GM12878 (cell line): ENCODE results near the gene SWI5. TPM values are rescaled to one million over a fixed set of nuclear protein-coding genes. Genes with fewer than 3 reads are reported as not detected.

Experiments used
- ATAC-seq: fragments of 200-7000 bp; cut with Tn5 transposase; 3 replicates; pipeline ENCODE4 v1.9.1; 2020; ENCODE audit warnings: mild to moderate bottlenecking, moderate library complexity
- BruUV-seq: library from RNA; stranded (reverse); fragments of 400-500 nt; replicated peaks from 2 replicates; lab custom pipeline; 2021; lab: Mats Ljungman, UMichigan
- CTCF ChIA-PET: fragments of 300-600 bp; sonication (Branson Sonifier 250); formaldehyde crosslinking; extraction: SDS; loops from one replicate; lab custom pipeline; 2021; ENCODE audit warnings: inconsistent platforms; lab: Yijun Ruan, JAX
- POLR2A ChIA-PET: fragments of 350-600 bp; formaldehyde crosslinking; extraction: SDS; loops from one replicate; lab custom pipeline; 2021; ENCODE audit warnings: inconsistent platforms; lab: Charles Lee
- RAD21 ChIA-PET: fragments of 300-600 bp; sonication (Branson Sonifier 250); formaldehyde crosslinking; loops from one replicate; lab custom pipeline; 2023; ENCODE audit warnings: antibody characterized with exemption; ENCODE audit not compliant: unreplicated experiment; lab: Charles Lee
- SMC1A ChIA-PET: fragments of 300-600 bp; sonication (Branson Sonifier 250); formaldehyde crosslinking; loops from one replicate; lab custom pipeline; 2023; ENCODE audit not compliant: unreplicated experiment, uncharacterized antibody; lab: Charles Lee
- DNase-seq: peaks from one replicate; pipeline ENCODE4 v3.0.0-alpha.2; 2011; ENCODE audit warnings: low read depth, low spot score
- FAIRE-seq: peaks from 3 replicates; lab custom pipeline; 2011; peaks lifted over from hg19 to GRCh38; lab: Jason Lieb, UNC
- H2AFZ ChIP-seq: 2 replicates; pipeline ENCODE4 v1.6.0; 2011; ENCODE audit warnings: low read depth, low read length, control low read depth; ENCODE audit not compliant: control insufficient read depth
- H3K27ac ChIP-seq: 2 replicates; pipeline ENCODE4 v1.5.1; 2011; ENCODE audit warnings: control low read depth; ENCODE audit not compliant: control insufficient read depth, insufficient read depth
- H3K27me3 ChIP-seq, 2 experiments: replicated peaks in 1 of 2; 2 replicates each; pipeline versions ENCODE4 v1.6.0 to v1.6.1; 2011; ENCODE audit warnings: low read length in 1 of 2; ENCODE audit not compliant: control insufficient read depth in 2 of 2, insufficient read depth in 2 of 2
- H3K36me3 ChIP-seq, 2 experiments: 2 replicates each; pipeline ENCODE4 v1.5.1; 2011; ENCODE audit warnings: low read length in 1 of 2; ENCODE audit not compliant: control insufficient read depth in 2 of 2, insufficient read depth in 2 of 2
- H3K4me1 ChIP-seq: 2 replicates; pipeline ENCODE4 v1.6.1; 2011; ENCODE audit warnings: mild to moderate bottlenecking, low read length, moderate library complexity, mixed read lengths; ENCODE audit not compliant: control insufficient read depth, insufficient read depth
- H3K4me2 ChIP-seq: 2 replicates; pipeline ENCODE4 v1.6.0; 2011; ENCODE audit warnings: control low read depth; ENCODE audit not compliant: control insufficient read depth, insufficient read depth
- H3K4me3 ChIP-seq: fragments of 200-600 bp; sonication (generic); 2 replicates; pipeline ENCODE4 v1.5.1; 2016
- H3K79me2 ChIP-seq: 2 replicates; pipeline ENCODE4 v1.6.0; 2011; ENCODE audit warnings: low read length; ENCODE audit not compliant: control insufficient read depth, insufficient read depth
- H3K9ac ChIP-seq: 2 replicates; pipeline ENCODE4 v1.8.0; 2011; ENCODE audit warnings: low read length, control low read depth, mixed read lengths; ENCODE audit not compliant: control insufficient read depth, insufficient read depth
- H3K9me3 ChIP-seq: replicated peaks from 3 replicates; pipeline ENCODE4 v1.5.1; 2011; ENCODE audit warnings: mild to moderate bottlenecking, low read length; ENCODE audit not compliant: control insufficient read depth, insufficient read depth
- H4K20me1 ChIP-seq: 2 replicates; pipeline ENCODE4 v1.6.0; 2011; ENCODE audit not compliant: control insufficient read depth, insufficient read depth
- CHD4 ChIP-seq: fragments of 200-600 bp; sonication (generic); IDR thresholded peaks from 2 replicates; pipeline ENCODE4 v1.6.1; 2016; ENCODE audit warnings: mild to moderate bottlenecking
- EGR1 ChIP-seq, 2 experiments: IDR thresholded peaks; 1 replicate in 1 of 2; 2 replicates in 1 of 2; pipeline ENCODE4 v1.6.1; 2011 to 2012; ENCODE audit warnings: low read depth in 2 of 2, low read length in 2 of 2, borderline replicate concordance in 1 of 2, mild to moderate bottlenecking in 1 of 2, moderate library complexity in 1 of 2
- IKZF1 ChIP-seq: fragments of 450-650 bp; conservative IDR thresholded peaks from 2 replicates; pipeline ENCODE4 v1.6.1; 2017; ENCODE audit warnings: antibody characterized with exemption, mild to moderate bottlenecking
- NR2F1 ChIP-seq: fragments of 450-650 bp; conservative IDR thresholded peaks from 2 replicates; pipeline ENCODE4 v1.6.1; 2017; ENCODE audit warnings: mild to moderate bottlenecking
- NRF1 ChIP-seq: conservative IDR thresholded peaks from 2 replicates; pipeline ENCODE4 v1.6.1; 2011; ENCODE audit warnings: mild to moderate bottlenecking, low read depth, low read length, improper control_type of control experiment
- PML ChIP-seq: IDR thresholded peaks from 2 replicates; pipeline ENCODE4 v1.6.1; 2012; ENCODE audit warnings: low read length, inconsistent platforms
- SIN3A ChIP-seq: IDR thresholded peaks from 2 replicates; pipeline ENCODE4 v1.6.1; 2012; ENCODE audit warnings: low read depth, low read length, improper control_type of control experiment
- SP1 ChIP-seq: IDR thresholded peaks from one replicate; pipeline ENCODE4 v1.6.1; 2011; ENCODE audit warnings: low read depth, low read length
- WGBS: methylation state at CpG from one replicate; pipeline ENCODE4 v1.1.6; 2016; ENCODE audit warnings: low lambda C conversion rate; ENCODE audit not compliant: insufficient replicate concordance, insufficient coverage; ENCODE audit errors: missing lambda C conversion rate; 5-methylcytosine and 5-hydroxymethylcytosine counted together
- in situ Hi-C: fragments of 300-500 bp; cut with MboI; formaldehyde crosslinking; loops from 9 replicates; pipeline ENCODE4 v1.14.3; 2018; ENCODE audit warnings: mixed read lengths
- intact Hi-C: fragments of 100-400 bp; cut with micrococcal nuclease; formaldehyde crosslinking; loops from one replicate; pipeline ENCODE4 v1.14.2; 2022; ENCODE audit not compliant: unreplicated experiment
- polyA plus RNA-seq, 11 experiments: library from polyadenylated mRNA; depleted of rRNA in 4 of 11; unstranded in 6 of 11; stranded (reverse) in 5 of 11; fragments of >200 nt; fragmentation: Nextera tagmentation in 4 of 11; fragmentation: Illumina TruSeq in 1 of 11; extraction: Ambion mirVana in 4 of 11; extraction: Trizol in 1 of 11; gene quantifications; 1 replicate in 1 of 11; 2 replicates in 10 of 11; pipeline versions ENCODE4 v1.2.1 to v1.2.3, GENCODE V29; 2011 to 2016; ENCODE audit warnings: inconsistent platforms in 2 of 11, missing spikeins in 2 of 11, low read depth in 1 of 11
- total RNA-seq, 4 experiments: library from RNA; depleted of rRNA in 3 of 4; stranded (reverse); fragments of >200 nt in 3 of 4; fragmentation: Illumina TruSeq in 1 of 4; extraction: Trizol in 1 of 4; gene quantifications; 2 replicates each; pipeline versions ENCODE4 v1.2.1 to v1.2.3, GENCODE V29; 2013 to 2021
- TF ChIP-seq, protein P1 (sequence below): fragments of 450-650 bp; IDR thresholded peaks from 2 replicates; pipeline ENCODE4 v1.6.1; 2017; ENCODE audit warnings: antibody characterized with exemption, mild to moderate bottlenecking, moderate library complexity

SWI5 gene
- total and polyA plus RNA-seq, 10 of the 15 experiments (the other 5 are each of a cell fraction or from before 2014, with no cell fraction given) = 13.3 to 36.2 (median 18.1) TPM

DNA sequence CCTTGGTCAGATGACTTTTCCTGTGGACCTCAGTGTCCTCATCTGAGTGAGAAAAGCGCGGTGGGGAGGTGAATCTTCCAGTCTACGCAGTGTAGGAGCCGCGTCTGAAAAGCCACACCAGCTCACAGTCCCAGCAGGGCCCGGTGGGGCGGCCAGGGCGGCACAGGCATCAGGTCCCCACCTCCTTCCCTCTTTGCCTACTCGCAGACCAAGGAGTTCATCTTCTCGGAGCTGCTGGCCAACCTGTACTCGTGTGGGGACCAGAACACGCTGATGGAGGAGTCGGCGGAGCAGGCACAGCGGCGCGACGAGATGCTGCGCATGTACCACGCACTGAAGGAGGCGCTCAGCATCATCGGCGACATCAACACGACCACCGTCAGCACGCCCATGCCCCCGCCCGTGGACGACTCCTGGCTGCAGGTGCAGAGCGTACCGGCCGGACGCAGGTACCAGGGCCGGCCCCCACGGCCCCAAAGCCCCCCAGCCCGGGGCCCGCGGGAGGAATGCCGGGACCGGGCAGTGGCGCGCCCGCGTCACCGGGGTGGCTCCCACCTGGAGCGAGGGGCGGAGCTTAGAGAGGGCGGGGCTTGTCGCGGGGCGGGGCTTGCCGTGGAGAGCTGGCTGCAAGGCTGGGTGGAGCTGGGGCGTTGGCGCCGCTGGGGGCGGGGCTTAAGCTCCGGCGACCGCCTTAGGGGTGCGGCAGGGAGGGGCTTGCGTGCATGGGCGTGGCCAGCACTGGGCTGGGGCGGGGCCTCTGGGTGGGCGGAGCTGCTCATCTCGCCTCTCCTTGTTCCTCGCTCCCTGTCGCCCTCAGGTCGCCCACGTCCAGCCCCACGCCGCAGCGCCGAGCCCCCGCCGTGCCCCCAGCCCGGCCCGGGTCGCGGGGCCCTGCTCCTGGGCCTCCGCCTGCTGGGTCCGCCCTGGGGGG, 25.9 kb upstream of the SWI5 start:
- in situ Hi-C loops = no loop called here
- H2AFZ ChIP-seq = peak overlapping the region; percentile 41
- POLR2A ChIA-PET = interaction anchor here (0.7 to 1.4 kb wide), 3 partner anchors 16 to 28 kb away, joined by 3 read pairs; partner anchors contain the start of genes GOLGA2 and SWI5
- H3K4me1 ChIP-seq = no peaks in the 10 kb centered on the region
- H3K4me3 ChIP-seq = peak overlapping the region; percentile 64; the same call in 1 of the 2 replicates
- H3K9me3 ChIP-seq = no peaks in the 10 kb centered on the region
- CTCF ChIA-PET = interaction anchor here (0.7 to 1.8 kb wide), 5 partner anchors 9 to 91 kb away, joined by 3 to 9 read pairs (median 3); no protein-coding TSS in a partner anchor
- peaks cover 0 to 3% of the 10 kb centered on the region in 2 experiments; a peak in 2 of 4 replicates for H3K27me3 ChIP-seq
- no peaks in the 10 kb centered on the region for H4K20me1 ChIP-seq
- WGBS = 7% methylated on average over 66 of the region's 81 CpGs
- H3K79me2 ChIP-seq = no peaks in the 10 kb centered on the region
- no peaks in the 10 kb centered on the region for H3K36me3 ChIP-seq
- RAD21 ChIA-PET = no interaction called here
- peak; percentile 13; the same call in 1 of the 2 replicates for TF ChIP-seq IKZF1
- TF ChIP-seq SIN3A = no peak
- 0 out of 3 replicates have a peak, but pooled peaks of 1 of the 2 experiments have one; percentile 11 for TF ChIP-seq EGR1 (IDR thresholded peaks at IDR 0.05; ENCODE audit: borderline replicate concordance in 1 of 2, low read depth in 2 of 2, low read length in 2 of 2)
- TF ChIP-seq NRF1 = 0 out of 2 replicates have a peak, but pooled peaks have one; percentile 3
- TF ChIP-seq PML = no peak
- TF ChIP-seq, protein P1, sequence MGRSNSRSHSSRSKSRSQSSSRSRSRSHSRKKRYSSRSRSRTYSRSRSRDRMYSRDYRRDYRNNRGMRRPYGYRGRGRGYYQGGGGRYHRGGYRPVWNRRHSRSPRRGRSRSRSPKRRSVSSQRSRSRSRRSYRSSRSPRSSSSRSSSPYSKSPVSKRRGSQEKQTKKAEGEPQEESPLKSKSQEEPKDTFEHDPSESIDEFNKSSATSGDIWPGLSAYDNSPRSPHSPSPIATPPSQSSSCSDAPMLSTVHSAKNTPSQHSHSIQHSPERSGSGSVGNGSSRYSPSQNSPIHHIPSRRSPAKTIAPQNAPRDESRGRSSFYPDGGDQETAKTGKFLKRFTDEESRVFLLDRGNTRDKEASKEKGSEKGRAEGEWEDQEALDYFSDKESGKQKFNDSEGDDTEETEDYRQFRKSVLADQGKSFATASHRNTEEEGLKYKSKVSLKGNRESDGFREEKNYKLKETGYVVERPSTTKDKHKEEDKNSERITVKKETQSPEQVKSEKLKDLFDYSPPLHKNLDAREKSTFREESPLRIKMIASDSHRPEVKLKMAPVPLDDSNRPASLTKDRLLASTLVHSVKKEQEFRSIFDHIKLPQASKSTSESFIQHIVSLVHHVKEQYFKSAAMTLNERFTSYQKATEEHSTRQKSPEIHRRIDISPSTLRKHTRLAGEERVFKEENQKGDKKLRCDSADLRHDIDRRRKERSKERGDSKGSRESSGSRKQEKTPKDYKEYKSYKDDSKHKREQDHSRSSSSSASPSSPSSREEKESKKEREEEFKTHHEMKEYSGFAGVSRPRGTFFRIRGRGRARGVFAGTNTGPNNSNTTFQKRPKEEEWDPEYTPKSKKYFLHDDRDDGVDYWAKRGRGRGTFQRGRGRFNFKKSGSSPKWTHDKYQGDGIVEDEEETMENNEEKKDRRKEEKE = no peak
- peak; percentile 40 for TF ChIP-seq SP1
- no peak for TF ChIP-seq CHD4
- TF ChIP-seq NR2F1 = peak; percentile 63; the same call in 1 of the 2 replicates
- TF ChIP-seq, all 136 proteins: peak for 5
- ATAC-seq (peak; percentile 96), DNase-seq (peak; percentile 25), FAIRE-seq (peak; percentile 97)
- SMC1A ChIA-PET = interaction anchor here (1.4 kb wide), 1 partner anchor 9 kb away, joined by 3 read pairs; no protein-coding TSS in a partner anchor
- peak overlapping the region; percentile 79 for H3K4me2 ChIP-seq
- no TSS peak for BruUV-seq
- no peak overlapping the region for H3K27ac ChIP-seq
- intact Hi-C loops = no loop called here
- no peak overlapping the region for H3K9ac ChIP-seq
